ENCODE results near the gene CBLC. TPM values are rescaled to one million over a fixed set of nuclear protein-coding genes. Genes with fewer than 3 reads are reported as not detected.

The CBLC gene
- total and polyA plus RNA-seq, 10 of the 15 experiments (the other 5 are each of a cell fraction or from before 2014, with no cell fraction given), result not detected

GRCh38 chr19:44765033-44765948, 12.4 kb upstream of the CBLC start:
- no peak overlapping the region for H3K27ac ChIP-seq (ENCODE audit: control insufficient read depth, insufficient read depth)
- no peaks in the 10 kb centered on the region for H3K79me2 ChIP-seq (ENCODE audit: control insufficient read depth, insufficient read depth, low read length)
- ATAC-seq (no peak), DNase-seq (ENCODE audit: low read depth, low spot score) (no peak), FAIRE-seq (no peak)
- no peak for TF ChIP-seq ZNF274 (IDR thresholded peaks at IDR 0.05; ENCODE audit: insufficient read depth, insufficient read length)
- TF ChIP-seq FOXK2 (IDR thresholded peaks at IDR 0.05), result no peak
- no peak for TF ChIP-seq BCL11A (IDR thresholded peaks at IDR 0.05; ENCODE audit: low read depth, low read length)
- TF ChIP-seq PAX8 (IDR thresholded peaks at IDR 0.05), result no peak
- TF ChIP-seq BRCA1 (IDR thresholded peaks at IDR 0.05; ENCODE audit: low read depth, low read length), result no peak
- TF ChIP-seq ZZZ3 (IDR thresholded peaks at IDR 0.05; ENCODE audit: control insufficient read depth, insufficient read length, low read depth), result no peak
- no peak for TF ChIP-seq REST (IDR thresholded peaks at IDR 0.05; ENCODE audit: low read depth, low read length)
- no peak for TF ChIP-seq HSF1 (IDR thresholded peaks at IDR 0.05; ENCODE audit: low read depth, low read length)
- no peak for TF ChIP-seq HDAC6 (IDR thresholded peaks at IDR 0.05; ENCODE audit: unreplicated experiment)
- TF ChIP-seq NR2C2 (IDR thresholded peaks at IDR 0.05; ENCODE audit: borderline replicate concordance, control insufficient read depth, insufficient read length, low read depth), result no peak
- TF ChIP-seq ZNF622 (IDR thresholded peaks at IDR 0.05), result no peak
- no peak for TF ChIP-seq MYC (IDR thresholded peaks at IDR 0.05; ENCODE audit: insufficient read depth, insufficient read length, insufficient replicate concordance, low read length, severe bottlenecking)
- H3K9me3 ChIP-seq (replicated peaks; ENCODE audit: control insufficient read depth, insufficient read depth, low read length), result peaks cover 5% of the 10 kb centered on the region; the same call in 2 of the 3 replicates
- in situ Hi-C loops (cut with MboI), result no loop called here
- intact Hi-C loops (cut with micrococcal nuclease; ENCODE audit: unreplicated experiment), result no loop called here
- H3K4me2 ChIP-seq (ENCODE audit: control insufficient read depth, insufficient read depth), result no peak overlapping the region
- BruUV-seq (replicated peaks), result no TSS peak
- H3K4me1 ChIP-seq (ENCODE audit: control insufficient read depth, insufficient read depth, low read length), result peaks cover 21% of the 10 kb centered on the region
- H2AFZ ChIP-seq (ENCODE audit: control insufficient read depth, low read depth, low read length), result no peak overlapping the region
- no peaks in the 10 kb centered on the region for H3K27me3 ChIP-seq (replicated peaks in 1 of 2; ENCODE audit: control insufficient read depth in 2 of 2, insufficient read depth in 2 of 2, low read length in 1 of 2)
- 67% methylated on average over 20 of the region's 22 CpGs for WGBS (ENCODE audit: insufficient coverage, insufficient replicate concordance, low lambda C conversion rate, missing lambda C conversion rate)
- no peaks in the 10 kb centered on the region for H4K20me1 ChIP-seq (ENCODE audit: control insufficient read depth, insufficient read depth)
- H3K4me3 ChIP-seq, result no peak overlapping the region
- H3K36me3 ChIP-seq (ENCODE audit: control insufficient read depth in 2 of 2, insufficient read depth in 2 of 2, low read length in 1 of 2), result peaks cover 0 to 3% of the 10 kb centered on the region in 2 experiments; a peak in 1 of 4 replicates
- POLR2A ChIA-PET, result interaction anchor here (1.1 to 1.2 kb wide), 2 partner anchors 29 to 53 kb away, joined by 3 to 4 read pairs; no protein-coding TSS in a partner anchor
- SMC1A ChIA-PET (ENCODE audit: uncharacterized antibody, unreplicated experiment), result interaction anchor here (1.1 to 12.0 kb wide), 3 partner anchors 10 to 111 kb away, joined by 3 to 328 read pairs (median 5); no protein-coding TSS in a partner anchor
- RAD21 ChIA-PET (ENCODE audit: unreplicated experiment), result interaction anchor here (0.7 to 4.6 kb wide), 3 partner anchors 12 to 41 kb away, joined by 3 to 66 read pairs (median 26); no protein-coding TSS in a partner anchor
- H3K9ac ChIP-seq (ENCODE audit: control insufficient read depth, insufficient read depth, low read length), result no peak overlapping the region
- CTCF ChIA-PET, result interaction anchor here (0.7 to 15.6 kb wide), 6 partner anchors 9 to 111 kb away, joined by 3 to 513 read pairs (median 4); no protein-coding TSS in a partner anchor

Data from GM12878 (cell line).